ENCODE measurements around the gene PGAP6.

The PGAP6 gene

GRCh38 chr16:377419-377951, 4.3 kb downstream of the PGAP6 start:
- Histone ChIP-seq H3K36me3 (ENCODE audit: control insufficient read depth, insufficient read depth, low read length) (peaks cover 69% of the 10 kb centered on the region), H3K27ac (ENCODE audit: low read depth, low read length, severe bottlenecking) (no peak overlapping the region)

GRCh38 chr16:376817-377418, 4.9 kb downstream of the PGAP6 start:
- H3K27ac ChIP-seq (ENCODE audit: low read depth, low read length, severe bottlenecking), result no peak overlapping the region
- H3K9me3 ChIP-seq (ENCODE audit: control insufficient read depth, low read length), result no peaks in the 10 kb centered on the region
- no peak overlapping the region for H3K4me3 ChIP-seq (ENCODE audit: extremely low read depth, insufficient read depth, low read length, poor library complexity, severe bottlenecking)
- WGBS, 2 experiments (ENCODE audit: insufficient coverage in 2 of 2), result 97 to 98% methylated on average over 23 to 26 of the region's 26 CpGs
- H3K36me3 ChIP-seq (ENCODE audit: control insufficient read depth, insufficient read depth, low read length), result peaks cover 75% of the 10 kb centered on the region
- H3K4me1 ChIP-seq (ENCODE audit: control insufficient read depth, insufficient read depth, low read length, poor library complexity, severe bottlenecking), result peaks cover 5% of the 10 kb centered on the region

More at GRCh38 chr16:377419-377951, 4.3 kb downstream of the PGAP6 start:
- Histone ChIP-seq H3K9me3 (ENCODE audit: control insufficient read depth, low read length) (no peaks in the 10 kb centered on the region), H3K4me1 (ENCODE audit: control insufficient read depth, insufficient read depth, low read length, poor library complexity, severe bottlenecking) (peaks cover 5% of the 10 kb centered on the region), H3K4me3 (ENCODE audit: extremely low read depth, insufficient read depth, low read length, poor library complexity, severe bottlenecking) (no peak overlapping the region)
- 92 to 94% methylated on average over 39 to 42 of the region's 42 CpGs for WGBS, 2 experiments (ENCODE audit: insufficient coverage in 2 of 2)

- no peak overlapping the region for H3K27ac ChIP-seq (ENCODE audit: low read depth, low read length, severe bottlenecking)
- 97% methylated on average over 40 to 43 of the region's 44 CpGs for WGBS, 2 experiments (ENCODE audit: insufficient coverage in 2 of 2)
- H3K9me3 ChIP-seq (ENCODE audit: control insufficient read depth, low read length), result no peaks in the 10 kb centered on the region
Measured at GRCh38 chr16:375927-376816, 5.6 kb downstream of the PGAP6 start.

GRCh38 chr16:375212-375611, 6.6 kb downstream of the PGAP6 start:
- no peaks in the 10 kb centered on the region for H3K9me3 ChIP-seq (ENCODE audit: control insufficient read depth, low read length)
- H3K36me3 ChIP-seq (ENCODE audit: control insufficient read depth, insufficient read depth, low read length), result peaks cover 83% of the 10 kb centered on the region
- WGBS, 2 experiments (ENCODE audit: insufficient coverage in 2 of 2), result 94 to 95% methylated on average over 18 to 20 of the region's 23 CpGs
- no peak overlapping the region for H3K27ac ChIP-seq (ENCODE audit: low read depth, low read length, severe bottlenecking)
- H3K4me1 ChIP-seq (ENCODE audit: control insufficient read depth, insufficient read depth, low read length, poor library complexity, severe bottlenecking), result peaks cover 4% of the 10 kb centered on the region
- H3K4me3 ChIP-seq (ENCODE audit: extremely low read depth, insufficient read depth, low read length, poor library complexity, severe bottlenecking), result no peak overlapping the region

More at GRCh38 chr16:375927-376816, 5.6 kb downstream of the PGAP6 start:
- H3K4me1 ChIP-seq (ENCODE audit: control insufficient read depth, insufficient read depth, low read length, poor library complexity, severe bottlenecking), result peaks cover 5% of the 10 kb centered on the region
- H3K4me3 ChIP-seq (ENCODE audit: extremely low read depth, insufficient read depth, low read length, poor library complexity, severe bottlenecking), result no peak overlapping the region
- peaks cover 82% of the 10 kb centered on the region for H3K36me3 ChIP-seq (ENCODE audit: control insufficient read depth, insufficient read depth, low read length)

GRCh38 chr16:374616-374926, 7.2 kb downstream of the PGAP6 start:
- Histone ChIP-seq H3K9me3 (ENCODE audit: control insufficient read depth, low read length) (no peaks in the 10 kb centered on the region), H3K4me3 (ENCODE audit: extremely low read depth, insufficient read depth, low read length, poor library complexity, severe bottlenecking) (no peak overlapping the region), H3K4me1 (ENCODE audit: control insufficient read depth, insufficient read depth, low read length, poor library complexity, severe bottlenecking) (peaks cover 8% of the 10 kb centered on the region), H3K36me3 (ENCODE audit: control insufficient read depth, insufficient read depth, low read length) (peaks cover 77% of the 10 kb centered on the region), H3K27ac (ENCODE audit: low read depth, low read length, severe bottlenecking) (no peak overlapping the region)
- WGBS, 2 experiments (ENCODE audit: insufficient coverage in 2 of 2), result 95 to 100% methylated on average over 9 of the region's 9 CpGs

GRCh38 chr16:373848-374615, 7.7 kb downstream of the PGAP6 start:
- peaks cover 10% of the 10 kb centered on the region for H3K4me1 ChIP-seq (ENCODE audit: control insufficient read depth, insufficient read depth, low read length, poor library complexity, severe bottlenecking)
- 95 to 96% methylated on average over 32 to 41 of the region's 44 CpGs for WGBS, 2 experiments (ENCODE audit: insufficient coverage in 2 of 2)
- H3K36me3 ChIP-seq (ENCODE audit: control insufficient read depth, insufficient read depth, low read length), result peaks cover 75% of the 10 kb centered on the region
- H3K4me3 ChIP-seq (ENCODE audit: extremely low read depth, insufficient read depth, low read length, poor library complexity, severe bottlenecking), result no peak overlapping the region
- no peak overlapping the region for H3K27ac ChIP-seq (ENCODE audit: low read depth, low read length, severe bottlenecking)
- H3K9me3 ChIP-seq (ENCODE audit: control insufficient read depth, low read length), result no peaks in the 10 kb centered on the region

- Histone ChIP-seq H3K27ac (ENCODE audit: low read depth, low read length, severe bottlenecking) (no peak overlapping the region), H3K36me3 (ENCODE audit: control insufficient read depth, insufficient read depth, low read length) (peaks cover 79% of the 10 kb centered on the region), H3K4me1 (ENCODE audit: control insufficient read depth, insufficient read depth, low read length, poor library complexity, severe bottlenecking) (peaks cover 10% of the 10 kb centered on the region), H3K4me3 (ENCODE audit: extremely low read depth, insufficient read depth, low read length, poor library complexity, severe bottlenecking) (no peak overlapping the region), H3K9me3 (ENCODE audit: control insufficient read depth, low read length) (no peaks in the 10 kb centered on the region)
- WGBS, 2 experiments (ENCODE audit: insufficient coverage in 2 of 2), result 83 to 86% methylated on average over 5 of the region's 5 CpGs
Measured at GRCh38 chr16:373020-373598, 8.7 kb downstream of the PGAP6 start.

GRCh38 chr16:372302-372983, 9.3 kb downstream of the PGAP6 start:
- H3K36me3 ChIP-seq (ENCODE audit: control insufficient read depth, insufficient read depth, low read length), result peaks cover 82% of the 10 kb centered on the region
- H3K27ac ChIP-seq (ENCODE audit: low read depth, low read length, severe bottlenecking), result no peak overlapping the region
- H3K4me1 ChIP-seq (ENCODE audit: control insufficient read depth, insufficient read depth, low read length, poor library complexity, severe bottlenecking), result peaks cover 10% of the 10 kb centered on the region
- no peak overlapping the region for H3K4me3 ChIP-seq (ENCODE audit: extremely low read depth, insufficient read depth, low read length, poor library complexity, severe bottlenecking)
- 94 to 95% methylated on average over 18 to 19 of the region's 19 CpGs for WGBS, 2 experiments (ENCODE audit: insufficient coverage in 2 of 2)
- no peaks in the 10 kb centered on the region for H3K9me3 ChIP-seq (ENCODE audit: control insufficient read depth, low read length)

- H3K9me3 ChIP-seq (ENCODE audit: control insufficient read depth, low read length), result no peaks in the 10 kb centered on the region
- H3K4me3 ChIP-seq (ENCODE audit: extremely low read depth, insufficient read depth, low read length, poor library complexity, severe bottlenecking), result no peak overlapping the region
- H3K4me1 ChIP-seq (ENCODE audit: control insufficient read depth, insufficient read depth, low read length, poor library complexity, severe bottlenecking), result peaks cover 10% of the 10 kb centered on the region
- no peak overlapping the region for H3K27ac ChIP-seq (ENCODE audit: low read depth, low read length, severe bottlenecking)
- H3K36me3 ChIP-seq (ENCODE audit: control insufficient read depth, insufficient read depth, low read length), result peaks cover 82% of the 10 kb centered on the region
- WGBS, 2 experiments (ENCODE audit: insufficient coverage in 2 of 2), result 90 to 95% methylated on average over 24 to 30 of the region's 31 CpGs
Measured at GRCh38 chr16:371515-372301, 10.1 kb downstream of the PGAP6 start.
